Measurements from ENCODE around the gene LAMTOR4. TPM values are rescaled to one million over a fixed set of nuclear protein-coding genes. Genes with fewer than 3 reads are reported as not detected.

LAMTOR4 gene
- total and polyA plus RNA-seq, 2 of the 13 experiments (the other 11 are each of a cell fraction or from before 2014, with no cell fraction given), result 115 to 118 TPM

GRCh38 chr7:100105534-100105933 lies 43.2 kb upstream of the LAMTOR4 start:
- no peaks in the 10 kb centered on the region for H4K20me1 ChIP-seq (ENCODE audit: insufficient read depth, low read length)
- H3K9ac ChIP-seq (ENCODE audit: insufficient read depth, low read depth, low read length), result no peak overlapping the region
- ATAC-seq (no peak), DNase-seq (ENCODE audit: low spot score) (no peak), FAIRE-seq (no peak)
- H3K4me1 ChIP-seq (ENCODE audit: insufficient read depth, low read length), result peaks cover 8% of the 10 kb centered on the region; the same call in 1 of the 2 replicates
- ChIA-PET CTCF (ENCODE audit: low intra/inter-chr PET ratio, low total read pairs) (no interaction called here), POLR2A (no interaction called here)
- H3K79me2 ChIP-seq (ENCODE audit: insufficient read depth, low read length), result peaks cover 3% of the 10 kb centered on the region
- peaks cover 6 to 18% of the 10 kb centered on the region in 2 experiments; a peak in 4 of 5 replicates for H3K36me3 ChIP-seq (replicated peaks in 1 of 2; ENCODE audit: control insufficient read depth in 1 of 2, insufficient read depth in 2 of 2, low read length in 2 of 2)
- intact Hi-C loops (cut with micrococcal nuclease; ENCODE audit: unreplicated experiment), result no loop called here
- H3K27ac ChIP-seq (ENCODE audit: extremely low read length, insufficient read depth, low read length), result no peak overlapping the region
- no peaks in the 10 kb centered on the region for H3K27me3 ChIP-seq (ENCODE audit: control insufficient read depth in 1 of 2, insufficient read depth in 2 of 2, low read length in 2 of 2)
- H2AFZ ChIP-seq (ENCODE audit: low read length), result no peak overlapping the region
- H3K9me3 ChIP-seq (ENCODE audit: low read length), result no peaks in the 10 kb centered on the region
- 94% methylated on average over 4 of the region's 4 CpGs for WGBS (ENCODE audit: low lambda C conversion rate)
- H3K4me2 ChIP-seq (ENCODE audit: low read depth, low read length), result no peak overlapping the region
- H3K4me3 ChIP-seq (replicated peaks in 1 of 3; ENCODE audit: insufficient read depth in 1 of 3, low read depth in 2 of 3, low read length in 3 of 3), result no peak overlapping the region
- BruUV-seq (replicated peaks), result no TSS peak
- in situ Hi-C loops (cut with HindIII; ENCODE audit: extremely low pct_ligation_motif_present, low pct_unique_long_range_greater_than_20kb), result no loop called here
- TF ChIP-seq ZNF687 (CRISPR knock-in tag; IDR thresholded peaks at IDR 0.05) (no peak), PBX3 (CRISPR knock-in tag; IDR thresholded peaks at IDR 0.05; ENCODE audit: borderline replicate concordance) (no peak)
